M059J (cell line): ENCODE results near the gene MGLL. TPM values are rescaled to one million over a fixed set of nuclear protein-coding genes. Genes with fewer than 3 reads are reported as not detected.
"Not testable (repeated sequence)": the region's sequence is repeated elsewhere in the genome, so short reads cannot be mapped to it uniquely, and the experiment has no call there.

Experiments
- DNase-seq: peaks from one replicate; pipeline ENCODE4 v3.0.0-alpha.2; 2012; ENCODE audit warnings: low read depth
- total RNA-seq: library from RNA; depleted of rRNA; stranded (reverse); fragments of >200 nt; shearing (Covaris generic); gene quantifications from 2 replicates; pipeline ENCODE4 v1.2.3, GENCODE V29; 2014

MGLL gene
- total RNA-seq, 1 experiment from 2014 or later: 17.0 TPM

- peak; percentile 42 for DNase-seq
Observed at GRCh38 chr3:127709320-127710060, 112.8 kb downstream of the MGLL start.

GRCh38 chr3:127708837-127709236, 113.5 kb downstream of the MGLL start:
- no peak for DNase-seq

GRCh38 chr3:127707851-127708411, 114.4 kb downstream of the MGLL start:
- no peak for DNase-seq

- DNase-seq: no peak
Observed at GRCh38 chr3:127706785-127707351, 115.4 kb downstream of the MGLL start.

GRCh38 chr3:127706312-127706711, 116.0 kb downstream of the MGLL start:
- no peak for DNase-seq

GRCh38 chr3:127704840-127705239, 117.5 kb downstream of the MGLL start:
- not testable (repeated sequence) for DNase-seq

GRCh38 chr3:127702151-127702578, 120.2 kb downstream of the MGLL start:
- peak; percentile 41 for DNase-seq

GRCh38 chr3:127701280-127701911, 120.9 kb downstream of the MGLL start:
- no peak for DNase-seq

GRCh38 chr3:127700406-127700805, 121.9 kb downstream of the MGLL start:
- DNase-seq: no peak

GRCh38 chr3:127699416-127700300, 122.7 kb downstream of the MGLL start:
- peak; percentile 57 for DNase-seq

GRCh38 chr3:127698691-127699415, 123.5 kb downstream of the MGLL start:
- no peak for DNase-seq

- no peak for DNase-seq
Observed at GRCh38 chr3:127698286-127698685, 124.0 kb downstream of the MGLL start.

- peak; percentile 92 for DNase-seq
Observed at GRCh38 chr3:127697551-127698240, 124.6 kb downstream of the MGLL start.

- DNase-seq: peak; percentile 81
Observed at GRCh38 chr3:127694467-127695215, 127.7 kb downstream of the MGLL start.

- DNase-seq: no peak
Observed at GRCh38 chr3:127693336-127693843, 128.9 kb downstream of the MGLL start.

GRCh38 chr3:127692501-127693335, 129.6 kb downstream of the MGLL start:
- no peak for DNase-seq

- DNase-seq: no peak
Observed at GRCh38 chr3:127691974-127692373, 130.3 kb downstream of the MGLL start.

- DNase-seq: no peak
Observed at GRCh38 chr3:127691489-127691888, 130.8 kb downstream of the MGLL start.
